SK-N-SH treated with all-trans-retinoic acid at 6 μM for 48 hours (cell line): Measurements from ENCODE around the gene CDH6.
A peak's percentile ranks its signal among the peaks of the same experiment; 100 is the strongest.

Experiments
- ATAC-seq: fragments of 200-7000 bp; cut with Tn5 transposase; 3 replicates; pipeline ENCODE4 v1.9.1; 2020; ENCODE audit warnings: mild to moderate bottlenecking, moderate library complexity
- BACH2 ChIP-seq: fragments of 250-450 bp; sonication (Bioruptor Pico); IDR thresholded peaks from 2 replicates; pipeline ENCODE4 v1.9.0; 2021; ENCODE audit warnings: mild to moderate bottlenecking, borderline replicate concordance
- CREB5 ChIP-seq: fragments of 250-450 bp; sonication (Bioruptor Pico); IDR thresholded peaks from 2 replicates; pipeline ENCODE4 v1.5.1; 2020; ENCODE audit warnings: low read depth, mild to moderate bottlenecking, moderate library complexity
- ESRRG ChIP-seq: fragments of 250-450 bp; sonication (Bioruptor Pico); IDR thresholded peaks from 2 replicates; pipeline ENCODE4 v1.6.1; 2021; ENCODE audit warnings: mild to moderate bottlenecking
- ISL1 ChIP-seq: fragments of 250-450 bp; sonication (Bioruptor Pico); IDR thresholded peaks from 2 replicates; pipeline ENCODE4 v2.1.2; 2022; ENCODE audit warnings: mild to moderate bottlenecking, moderate library complexity
- OSR1 ChIP-seq: fragments of 250-450 bp; sonication (Bioruptor Pico); IDR thresholded peaks from 2 replicates; pipeline ENCODE4 v1.8.0; 2022; ENCODE audit warnings: moderate library complexity, mild to moderate bottlenecking, inconsistent platforms
- PATZ1 ChIP-seq: fragments of 250-450 bp; sonication (Bioruptor Pico); IDR thresholded peaks from 2 replicates; pipeline ENCODE4 v1.8.0; 2020; ENCODE audit warnings: mild to moderate bottlenecking, moderate library complexity, borderline replicate concordance
- POU6F1 ChIP-seq: fragments of 250-450 bp; sonication (Bioruptor Pico); IDR thresholded peaks from 2 replicates; pipeline ENCODE4 v1.8.0; 2021; ENCODE audit warnings: low read depth, mild to moderate bottlenecking, moderate library complexity, borderline replicate concordance
- PPARA ChIP-seq: fragments of 250-450 bp; sonication (Bioruptor Pico); IDR thresholded peaks from 2 replicates; pipeline ENCODE4 v1.5.0; 2020; ENCODE audit warnings: mild to moderate bottlenecking, borderline replicate concordance
- RARB ChIP-seq: fragments of 250-450 bp; sonication (Bioruptor Pico); IDR thresholded peaks from 2 replicates; pipeline ENCODE4 v1.8.0; 2021; ENCODE audit warnings: mild to moderate bottlenecking, moderate library complexity
- SNAI2 ChIP-seq: fragments of 250-450 bp; sonication (Bioruptor Pico); IDR thresholded peaks from 2 replicates; pipeline ENCODE4 v1.5.0; 2020; ENCODE audit warnings: mild to moderate bottlenecking, moderate library complexity
- TCF4 ChIP-seq: fragments of 250-450 bp; sonication (Bioruptor Pico); IDR thresholded peaks from 2 replicates; pipeline ENCODE4 v1.8.0; 2021; ENCODE audit warnings: mild to moderate bottlenecking, moderate library complexity, borderline replicate concordance
- TOX ChIP-seq: fragments of 250-450 bp; sonication (Bioruptor Pico); IDR thresholded peaks from 2 replicates; pipeline ENCODE4 v1.8.0; 2021; ENCODE audit warnings: mild to moderate bottlenecking, moderate library complexity, borderline replicate concordance
- TSHZ2 ChIP-seq: fragments of 250-450 bp; sonication (Bioruptor Pico); IDR thresholded peaks from 2 replicates; pipeline ENCODE4 v1.5.0; 2020; ENCODE audit warnings: mild to moderate bottlenecking, moderate library complexity
- ZC3H10 ChIP-seq: fragments of 250-450 bp; sonication (Bioruptor Pico); IDR thresholded peaks from 2 replicates; pipeline ENCODE4 v1.5.1; 2021; ENCODE audit warnings: mild to moderate bottlenecking, moderate library complexity
- ZFP3 ChIP-seq: fragments of 250-450 bp; sonication (Bioruptor Pico); IDR thresholded peaks from 2 replicates; pipeline ENCODE4 v1.5.0; 2020; ENCODE audit warnings: mild to moderate bottlenecking, moderate library complexity
- ZFP30 ChIP-seq: fragments of 450-650 bp; formaldehyde crosslinking; IDR thresholded peaks from 2 replicates; pipeline ENCODE4 v1.5.0; 2022; ENCODE audit warnings: mild to moderate bottlenecking, moderate library complexity

The CDH6 gene

GRCh38 chr5:31232273-31232888, 38.9 kb downstream of the CDH6 start:
- ATAC-seq, result peak; percentile 92
- TF ChIP-seq CREB5 (CRISPR knock-in tag) (no peak), TCF4 (CRISPR knock-in tag) (no peak), ZFP30 (no peak)

- ATAC-seq, result no peak
- no peak for TF ChIP-seq ZFP3 (CRISPR knock-in tag)
- TF ChIP-seq CREB5 (CRISPR knock-in tag), result no peak
- no peak for TF ChIP-seq RARB (CRISPR knock-in tag)
- no peak for TF ChIP-seq TSHZ2 (CRISPR knock-in tag)
- TF ChIP-seq ZFP30, result no peak
- TF ChIP-seq OSR1 (CRISPR knock-in tag), result no peak
- no peak for TF ChIP-seq SNAI2 (CRISPR knock-in tag)
- TF ChIP-seq ISL1 (CRISPR knock-in tag), result no peak
- no peak for TF ChIP-seq POU6F1 (CRISPR knock-in tag)
- no peak for TF ChIP-seq PATZ1 (CRISPR knock-in tag)
- no peak for TF ChIP-seq ESRRG (CRISPR knock-in tag)
- TF ChIP-seq BACH2 (CRISPR knock-in tag), result no peak
- TF ChIP-seq ZC3H10 (CRISPR knock-in tag), result no peak
These were observed 41.9 kb downstream of the CDH6 start for GRCh38 chr5:31235381-31235780.

- no peak for ATAC-seq
- TF ChIP-seq SNAI2 (CRISPR knock-in tag) (no peak), TSHZ2 (CRISPR knock-in tag) (no peak), TCF4 (CRISPR knock-in tag) (no peak)
These were observed 42.9 kb downstream of the CDH6 start for GRCh38 chr5:31236339-31236738.

- ATAC-seq, result peak; percentile 80
- TF ChIP-seq TOX (CRISPR knock-in tag) (no peak), PPARA (CRISPR knock-in tag) (no peak), RARB (CRISPR knock-in tag) (no peak), ZC3H10 (CRISPR knock-in tag) (no peak), SNAI2 (CRISPR knock-in tag) (no peak), ZFP3 (CRISPR knock-in tag) (no peak)
These were observed 43.7 kb downstream of the CDH6 start for GRCh38 chr5:31237174-31237573.
